Nephron progenitor cell (in vitro differentiated cells): ENCODE data around the gene KATNAL1.

Source experiments
- DNase-seq: peaks from one replicate; pipeline ENCODE4 v3.0.0; 2021
- H3K27ac Mint-ChIP-seq: 2 replicates; pipeline ENCODE4 v1.8.0; 2021; ENCODE audit warnings: mild to moderate bottlenecking, moderate library complexity, mixed read lengths
- H3K27me3 Mint-ChIP-seq: 2 replicates; pipeline ENCODE4 v1.8.0; 2021; ENCODE audit warnings: mild to moderate bottlenecking, low read depth, mixed read lengths; ENCODE audit not compliant: poor library complexity
- H3K36me3 Mint-ChIP-seq: 2 replicates; pipeline ENCODE4 v1.8.0; 2021; ENCODE audit warnings: low read depth, mixed read lengths
- H3K4me1 Mint-ChIP-seq: 2 replicates; pipeline ENCODE4 v1.8.0; 2021; ENCODE audit warnings: mixed read lengths
- H3K4me3 Mint-ChIP-seq: 2 replicates; pipeline ENCODE4 v1.8.0; 2021; ENCODE audit warnings: mild to moderate bottlenecking, moderate library complexity, mixed read lengths
- H3K9me3 Mint-ChIP-seq: 2 replicates; pipeline ENCODE4 v1.8.0; 2021; ENCODE audit warnings: mild to moderate bottlenecking, moderate library complexity, mixed read lengths
- CTCF ChIP-seq: fragments of 200-600 bp; sonication (generic); IDR thresholded peaks from 2 replicates; pipeline ENCODE4 v1.5.0; 2021; ENCODE audit warnings: antibody characterized with exemption

KATNAL1 gene

DNA sequence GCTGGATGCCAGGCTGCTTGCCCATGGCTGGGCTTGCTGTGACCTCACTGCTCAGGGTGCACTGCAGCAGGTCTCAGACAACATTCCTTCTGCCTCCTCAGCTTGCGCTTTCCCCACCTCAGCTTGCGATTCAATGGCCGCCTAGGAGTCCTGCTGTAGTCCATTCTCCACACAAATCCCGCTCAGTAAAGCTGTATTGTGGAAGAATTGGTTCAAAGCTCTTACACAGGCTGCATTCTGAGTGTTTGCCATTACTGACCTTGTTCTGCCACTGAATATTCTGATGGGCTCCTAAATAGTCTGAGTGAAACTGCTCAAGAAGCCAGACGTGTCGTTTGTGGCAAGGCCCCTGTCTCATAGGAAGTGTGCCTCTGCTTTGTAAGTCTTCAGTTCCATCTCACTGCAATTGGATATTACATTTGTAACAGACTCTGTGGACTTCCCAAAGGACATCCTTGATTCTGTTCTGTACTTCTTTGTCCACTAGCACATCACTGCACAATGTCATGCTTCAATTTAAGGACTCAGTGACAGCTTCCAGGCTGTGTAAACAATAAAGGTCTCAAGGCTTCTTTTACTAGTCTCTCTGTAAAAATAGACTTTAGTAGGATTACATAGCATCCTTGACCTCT lies 49.8 kb downstream of the KATNAL1 start:
- Mint-ChIP-seq H3K4me3 (peak overlapping the region; percentile 29), H3K27ac (peak overlapping the region; percentile 96)
- TF ChIP-seq CTCF: no peak

GRCh38 chr13:30256713-30257467 lies 50.5 kb downstream of the KATNAL1 start:
- H3K4me3 Mint-ChIP-seq: peak overlapping the region; percentile 29
- peak overlapping the region; percentile 96 for H3K27ac Mint-ChIP-seq
- no peaks in the 10 kb centered on the region for H3K27me3 Mint-ChIP-seq
- H3K36me3 Mint-ChIP-seq: peaks cover 32% of the 10 kb centered on the region
- TF ChIP-seq CTCF: no peak
- DNase-seq: no peak
- H3K4me1 Mint-ChIP-seq: peaks cover 24% of the 10 kb centered on the region
- peaks cover 23% of the 10 kb centered on the region for H3K9me3 Mint-ChIP-seq

More for the DNA sequence above, 49.8 kb downstream of the KATNAL1 start:
- peaks cover 24% of the 10 kb centered on the region for H3K4me1 Mint-ChIP-seq
- DNase-seq: peak; percentile 42
- peaks cover 29% of the 10 kb centered on the region for H3K9me3 Mint-ChIP-seq
- H3K36me3 Mint-ChIP-seq: peaks cover 28% of the 10 kb centered on the region
- H3K27me3 Mint-ChIP-seq: no peaks in the 10 kb centered on the region

GRCh38 chr13:30255696-30256095 lies 51.7 kb downstream of the KATNAL1 start:
- no peak for DNase-seq
- TF ChIP-seq CTCF: no peak
- no peak overlapping the region for H3K4me3 Mint-ChIP-seq

GRCh38 chr13:30253830-30254229 lies 53.5 kb downstream of the KATNAL1 start:
- Mint-ChIP-seq H3K27ac (no peak overlapping the region), H3K4me1 (peaks cover 24% of the 10 kb centered on the region), H3K4me3 (no peak overlapping the region), H3K36me3 (peaks cover 47% of the 10 kb centered on the region), H3K9me3 (peaks cover 25% of the 10 kb centered on the region), H3K27me3 (no peaks in the 10 kb centered on the region)
- no peak for TF ChIP-seq CTCF
- DNase-seq: no peak

More at GRCh38 chr13:30255696-30256095, 51.7 kb downstream of the KATNAL1 start:
- Mint-ChIP-seq H3K9me3 (peaks cover 23% of the 10 kb centered on the region), H3K36me3 (peaks cover 42% of the 10 kb centered on the region), H3K4me1 (peaks cover 24% of the 10 kb centered on the region), H3K27me3 (no peaks in the 10 kb centered on the region), H3K27ac (no peak overlapping the region)

DNA sequence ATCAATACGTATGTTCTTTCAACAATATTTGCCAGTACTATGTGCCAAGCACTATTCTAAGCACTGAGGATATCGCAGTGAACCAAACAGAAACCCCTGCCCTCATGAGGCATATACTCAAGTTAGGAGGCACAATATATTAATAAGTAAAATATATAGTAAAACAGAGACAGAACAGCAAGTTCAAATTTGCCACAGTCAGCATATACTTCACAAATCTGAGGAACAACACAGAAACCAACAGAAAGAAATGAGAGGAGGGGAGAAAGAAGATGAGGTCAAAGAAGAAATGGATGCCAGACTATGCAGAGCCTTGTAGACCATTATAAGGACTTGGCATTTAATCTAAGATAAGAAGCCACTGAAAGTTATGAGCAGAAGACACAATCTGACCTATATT lies 59.9 kb downstream of the KATNAL1 start:
- H3K4me1 Mint-ChIP-seq: no peaks in the 10 kb centered on the region
- H3K9me3 Mint-ChIP-seq: peaks cover 71% of the 10 kb centered on the region
- H3K36me3 Mint-ChIP-seq: peaks cover 89% of the 10 kb centered on the region
- H3K4me3 Mint-ChIP-seq: no peak overlapping the region
- H3K27ac Mint-ChIP-seq: no peak overlapping the region
- DNase-seq: no peak
- no peak for TF ChIP-seq CTCF
- no peaks in the 10 kb centered on the region for H3K27me3 Mint-ChIP-seq
